GM23338 (cell line): ENCODE results near the gene MYT1. TPM values are rescaled to one million over a fixed set of nuclear protein-coding genes. Genes with fewer than 3 reads are reported as not detected.

Experiments
- ATAC-seq: fragments of 200-7000 bp; cut with Tn5 transposase; 3 replicates; pipeline ENCODE4 v1.9.1; 2020
- DNase-seq: peaks from one replicate; pipeline ENCODE4 v3.0.0-alpha.2; 2015; ENCODE audit warnings: low spot score
- H2AFZ ChIP-seq: fragments of 200-600 bp; sonication (generic); 2 replicates; pipeline ENCODE4 v1.8.0; 2016; ENCODE audit warnings: antibody characterized with exemption, mild to moderate bottlenecking, moderate library complexity
- H3F3A ChIP-seq: fragments of 200-600 bp; sonication (generic); replicated peaks from 2 replicates; pipeline ENCODE4 v1.8.0; 2017; ENCODE audit warnings: antibody characterized with exemption, mixed run types, low read depth
- H3K27ac ChIP-seq: fragments of 200-600 bp; sonication (generic); 2 replicates; pipeline ENCODE4 v1.6.1; 2016; ENCODE audit warnings: low read depth
- H3K27me3 ChIP-seq: fragments of 200-600 bp; sonication (generic); 2 replicates; pipeline ENCODE4 v1.8.0; 2016; ENCODE audit warnings: mild to moderate bottlenecking, mixed run types, moderate library complexity; ENCODE audit not compliant: insufficient read depth
- H3K36me3 ChIP-seq: fragments of 200-600 bp; sonication (generic); 2 replicates; pipeline ENCODE4 v1.8.0; 2016; ENCODE audit warnings: mild to moderate bottlenecking; ENCODE audit not compliant: insufficient read depth
- H3K4me1 ChIP-seq: fragments of 200-600 bp; sonication (generic); 2 replicates; pipeline ENCODE4 v1.8.0; 2016; ENCODE audit warnings: mild to moderate bottlenecking, moderate library complexity; ENCODE audit not compliant: insufficient read depth
- H3K4me2 ChIP-seq: fragments of 200-600 bp; sonication (generic); 2 replicates; pipeline ENCODE4 v1.7.1; 2017; ENCODE audit warnings: mixed run types
- H3K4me3 ChIP-seq: fragments of 200-600 bp; sonication (generic); 2 replicates; pipeline ENCODE4 v1.6.1; 2016; ENCODE audit warnings: mixed run types
- H3K79me2 ChIP-seq: fragments of 200-600 bp; sonication (generic); replicated peaks from 2 replicates; pipeline ENCODE4 v1.8.0; 2017; ENCODE audit warnings: mild to moderate bottlenecking; ENCODE audit not compliant: insufficient read depth
- H3K9me2 ChIP-seq: fragments of 200-600 bp; sonication (generic); 2 replicates; pipeline ENCODE4 v1.8.0; 2017; ENCODE audit not compliant: insufficient read depth
- H4K20me1 ChIP-seq: fragments of 200-600 bp; sonication (generic); replicated peaks from 2 replicates; pipeline ENCODE4 v1.8.0; 2017; ENCODE audit warnings: mild to moderate bottlenecking; ENCODE audit not compliant: insufficient read depth
- H3K27ac Mint-ChIP-seq: 2 replicates; pipeline ENCODE4 v1.8.0; 2020; ENCODE audit warnings: inconsistent platforms, mild to moderate bottlenecking, moderate library complexity, mixed read lengths
- H3K27me3 Mint-ChIP-seq: 3 replicates; pipeline ENCODE4 v1.8.0; 2022; ENCODE audit warnings: low read depth, mild to moderate bottlenecking, moderate library complexity, mixed read lengths, inconsistent platforms; ENCODE audit not compliant: insufficient read depth, poor library complexity
- H3K36me3 Mint-ChIP-seq: 3 replicates; pipeline ENCODE4 v1.8.0; 2021; ENCODE audit warnings: low read depth, mild to moderate bottlenecking, inconsistent platforms, moderate library complexity, mixed read lengths
- H3K4me1 Mint-ChIP-seq: 3 replicates; pipeline ENCODE4 v1.8.0; 2020; ENCODE audit warnings: mild to moderate bottlenecking, inconsistent platforms, mixed read lengths
- H3K4me3 Mint-ChIP-seq: 3 replicates; pipeline ENCODE4 v1.8.0; 2021; ENCODE audit warnings: moderate library complexity, mild to moderate bottlenecking, inconsistent platforms, mixed read lengths
- H3K9me3 Mint-ChIP-seq: 3 replicates; pipeline ENCODE4 v1.8.0; 2020; ENCODE audit warnings: moderate library complexity, mild to moderate bottlenecking, inconsistent platforms, mixed read lengths
- CREB1 ChIP-seq: fragments of 250-450 bp; sonication (Bioruptor Pico); IDR thresholded peaks from 2 replicates; pipeline ENCODE4 v1.5.0; 2020; ENCODE audit warnings: low read depth, mild to moderate bottlenecking, moderate library complexity
- EZH2 ChIP-seq: fragments of 200-600 bp; sonication (generic); IDR thresholded peaks from one replicate; pipeline ENCODE4 v1.8.0; 2017; ENCODE audit warnings: antibody characterized with exemption, mild to moderate bottlenecking, low read depth; ENCODE audit not compliant: unreplicated experiment
- EZH2phosphoT487 ChIP-seq: fragments of 200-600 bp; sonication (generic); IDR thresholded peaks from one replicate; pipeline ENCODE4 v1.8.1; 2018; ENCODE audit warnings: antibody characterized with exemption; ENCODE audit not compliant: unreplicated experiment
- JUNB ChIP-seq: IDR thresholded peaks from one replicate; pipeline ENCODE4 v1.6.1; 2016; ENCODE audit warnings: antibody characterized with exemption; ENCODE audit not compliant: unreplicated experiment
- NANOG ChIP-seq: IDR thresholded peaks from 2 replicates; pipeline ENCODE4 v1.6.1; 2016; ENCODE audit warnings: antibody characterized with exemption, borderline replicate concordance
- POLR2AphosphoS5 ChIP-seq: IDR thresholded peaks from 2 replicates; pipeline ENCODE4 v1.6.1; 2016; ENCODE audit warnings: antibody characterized with exemption, low read depth
- STAT1 ChIP-seq: IDR thresholded peaks from one replicate; pipeline ENCODE4 v1.6.1; 2016; ENCODE audit warnings: antibody characterized with exemption; ENCODE audit not compliant: unreplicated experiment
- ZNF114 ChIP-seq: fragments of 250-450 bp; sonication (Bioruptor Pico); IDR thresholded peaks from 2 replicates; pipeline ENCODE4 v1.5.0; 2020; ENCODE audit warnings: mild to moderate bottlenecking, moderate library complexity
- polyA plus RNA-seq: library from polyadenylated mRNA; unstranded; fragments of >200 nt; fragmentation: Nextera tagmentation; extraction: Ambion mirVana; gene quantifications from 2 replicates; pipeline ENCODE4 v1.2.1, GENCODE V29; 2016
- total RNA-seq: library from RNA; depleted of rRNA; stranded (reverse); fragments of >200 nt; shearing (Covaris generic); gene quantifications from 2 replicates; pipeline ENCODE4 v1.2.3, GENCODE V29; 2014
- TF ChIP-seq, protein P1 (sequence below): fragments of 250-450 bp; sonication (Bioruptor Pico); IDR thresholded peaks from 2 replicates; pipeline ENCODE4 v1.5.0; 2020; ENCODE audit warnings: mild to moderate bottlenecking, moderate library complexity
- TF ChIP-seq, protein P2 (sequence below): IDR thresholded peaks from 2 replicates; pipeline ENCODE4 v1.6.1; 2016; ENCODE audit warnings: antibody characterized with exemption
- TF ChIP-seq, protein P3 (sequence below): IDR thresholded peaks from one replicate; pipeline ENCODE4 v1.6.1; 2018; ENCODE audit warnings: antibody characterized with exemption; ENCODE audit not compliant: unreplicated experiment
- TF ChIP-seq, protein P4 (sequence below), 2 experiments: fragments of 200-600 bp in 1 of 2; sonication (generic) in 1 of 2; conservative IDR thresholded peaks; 2 replicates each; pipeline versions ENCODE4 v1.5.1 to v1.6.1; 2016 to 2017; ENCODE audit warnings: antibody characterized with exemption in 2 of 2, low read depth in 2 of 2, mild to moderate bottlenecking in 2 of 2, moderate library complexity in 1 of 2

MYT1 gene
- total and polyA plus RNA-seq, 2 experiments from 2014 or later = 0.83 to 1.6 TPM

DNA sequence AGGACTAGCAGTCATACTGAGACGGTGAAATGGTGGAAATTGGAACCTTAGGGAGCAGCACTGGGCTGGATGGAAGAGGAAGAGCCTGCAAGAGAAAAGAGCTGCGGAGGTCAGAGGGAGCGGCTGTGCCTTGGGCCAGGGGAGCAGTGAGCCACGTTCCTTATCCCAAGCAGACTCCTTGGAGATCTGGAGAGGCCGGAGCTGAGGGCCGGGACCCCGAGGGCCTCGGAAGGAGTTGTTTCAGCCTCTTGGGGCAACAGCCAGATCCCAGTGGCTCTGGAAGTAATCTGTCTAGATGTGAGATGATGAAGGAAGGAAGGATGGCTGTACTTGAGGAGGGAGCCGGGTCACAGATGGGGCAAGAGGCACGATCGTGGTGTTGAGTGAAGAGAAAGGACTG, 107.4 kb downstream of the MYT1 start (continued):
- TF ChIP-seq, protein P1, sequence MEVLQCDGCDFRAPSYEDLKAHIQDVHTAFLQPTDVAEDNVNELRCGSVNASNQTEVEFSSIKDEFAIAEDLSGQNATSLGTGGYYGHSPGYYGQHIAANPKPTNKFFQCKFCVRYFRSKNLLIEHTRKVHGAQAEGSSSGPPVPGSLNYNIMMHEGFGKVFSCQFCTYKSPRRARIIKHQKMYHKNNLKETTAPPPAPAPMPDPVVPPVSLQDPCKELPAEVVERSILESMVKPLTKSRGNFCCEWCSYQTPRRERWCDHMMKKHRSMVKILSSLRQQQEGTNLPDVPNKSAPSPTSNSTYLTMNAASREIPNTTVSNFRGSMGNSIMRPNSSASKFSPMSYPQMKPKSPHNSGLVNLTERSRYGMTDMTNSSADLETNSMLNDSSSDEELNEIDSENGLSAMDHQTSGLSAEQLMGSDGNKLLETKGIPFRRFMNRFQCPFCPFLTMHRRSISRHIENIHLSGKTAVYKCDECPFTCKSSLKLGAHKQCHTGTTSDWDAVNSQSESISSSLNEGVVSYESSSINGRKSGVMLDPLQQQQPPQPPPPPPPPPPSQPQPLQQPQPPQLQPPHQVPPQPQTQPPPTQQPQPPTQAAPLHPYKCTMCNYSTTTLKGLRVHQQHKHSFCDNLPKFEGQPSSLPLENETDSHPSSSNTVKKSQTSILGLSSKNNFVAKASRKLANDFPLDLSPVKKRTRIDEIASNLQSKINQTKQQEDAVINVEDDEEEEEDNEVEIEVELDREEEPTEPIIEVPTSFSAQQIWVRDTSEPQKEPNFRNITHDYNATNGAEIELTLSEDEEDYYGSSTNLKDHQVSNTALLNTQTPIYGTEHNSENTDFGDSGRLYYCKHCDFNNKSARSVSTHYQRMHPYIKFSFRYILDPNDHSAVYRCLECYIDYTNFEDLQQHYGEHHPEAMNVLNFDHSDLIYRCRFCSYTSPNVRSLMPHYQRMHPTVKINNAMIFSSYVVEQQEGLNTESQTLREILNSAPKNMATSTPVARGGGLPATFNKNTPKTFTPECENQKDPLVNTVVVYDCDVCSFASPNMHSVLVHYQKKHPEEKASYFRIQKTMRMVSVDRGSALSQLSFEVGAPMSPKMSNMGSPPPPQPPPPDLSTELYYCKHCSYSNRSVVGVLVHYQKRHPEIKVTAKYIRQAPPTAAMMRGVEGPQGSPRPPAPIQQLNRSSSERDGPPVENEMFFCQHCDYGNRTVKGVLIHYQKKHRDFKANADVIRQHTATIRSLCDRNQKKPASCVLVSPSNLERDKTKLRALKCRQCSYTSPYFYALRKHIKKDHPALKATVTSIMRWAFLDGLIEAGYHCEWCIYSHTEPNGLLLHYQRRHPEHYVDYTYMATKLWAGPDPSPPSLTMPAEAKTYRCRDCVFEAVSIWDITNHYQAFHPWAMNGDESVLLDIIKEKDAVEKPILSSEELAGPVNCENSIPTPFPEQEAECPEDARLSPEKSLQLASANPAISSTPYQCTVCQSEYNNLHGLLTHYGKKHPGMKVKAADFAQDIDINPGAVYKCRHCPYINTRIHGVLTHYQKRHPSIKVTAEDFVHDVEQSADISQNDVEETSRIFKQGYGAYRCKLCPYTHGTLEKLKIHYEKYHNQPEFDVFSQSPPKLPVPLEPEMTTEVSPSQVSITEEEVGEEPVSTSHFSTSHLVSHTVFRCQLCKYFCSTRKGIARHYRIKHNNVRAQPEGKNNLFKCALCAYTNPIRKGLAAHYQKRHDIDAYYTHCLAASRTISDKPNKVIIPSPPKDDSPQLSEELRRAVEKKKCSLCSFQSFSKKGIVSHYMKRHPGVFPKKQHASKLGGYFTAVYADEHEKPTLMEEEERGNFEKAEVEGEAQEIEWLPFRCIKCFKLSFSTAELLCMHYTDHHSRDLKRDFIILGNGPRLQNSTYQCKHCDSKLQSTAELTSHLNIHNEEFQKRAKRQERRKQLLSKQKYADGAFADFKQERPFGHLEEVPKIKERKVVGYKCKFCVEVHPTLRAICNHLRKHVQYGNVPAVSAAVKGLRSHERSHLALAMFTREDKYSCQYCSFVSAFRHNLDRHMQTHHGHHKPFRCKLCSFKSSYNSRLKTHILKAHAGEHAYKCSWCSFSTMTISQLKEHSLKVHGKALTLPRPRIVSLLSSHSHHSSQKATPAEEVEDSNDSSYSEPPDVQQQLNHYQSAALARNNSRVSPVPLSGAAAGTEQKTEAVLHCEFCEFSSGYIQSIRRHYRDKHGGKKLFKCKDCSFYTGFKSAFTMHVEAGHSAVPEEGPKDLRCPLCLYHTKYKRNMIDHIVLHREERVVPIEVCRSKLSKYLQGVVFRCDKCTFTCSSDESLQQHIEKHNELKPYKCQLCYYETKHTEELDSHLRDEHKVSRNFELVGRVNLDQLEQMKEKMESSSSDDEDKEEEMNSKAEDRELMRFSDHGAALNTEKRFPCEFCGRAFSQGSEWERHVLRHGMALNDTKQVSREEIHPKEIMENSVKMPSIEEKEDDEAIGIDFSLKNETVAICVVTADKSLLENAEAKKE (CRISPR knock-in tag) = no peak
- TF ChIP-seq EZH2phosphoT487 = no peak

DNA sequence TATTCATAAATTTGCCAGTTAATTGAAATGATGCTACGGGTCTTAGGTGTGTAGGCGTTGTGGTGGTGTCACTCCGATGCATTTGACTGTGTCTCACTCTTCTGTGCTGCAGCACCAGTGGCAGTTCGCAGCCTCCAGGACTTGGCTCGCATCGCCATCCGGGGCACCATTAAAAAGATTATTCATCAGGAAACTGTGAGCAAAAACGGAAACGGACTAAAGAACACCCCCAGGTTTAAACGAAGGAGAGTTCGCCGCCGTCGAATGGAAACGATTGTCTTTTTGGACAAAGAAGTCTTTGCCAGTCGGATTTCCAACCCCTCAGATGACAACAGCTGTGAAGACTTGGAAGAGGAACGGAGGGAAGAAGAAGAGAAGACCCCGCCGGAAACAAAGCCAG, 108.9 kb downstream of the MYT1 start:
- ATAC-seq (no peak), DNase-seq (no peak)
- 0 out of 2 replicates have a peak, but pooled peaks cover 5% of the 10 kb centered on the region for H3K36me3 ChIP-seq
- H4K20me1 ChIP-seq = no peaks in the 10 kb centered on the region; the same call in 1 of the 2 replicates
- Mint-ChIP-seq H3K4me1 (no peaks in the 10 kb centered on the region), H3K4me3 (no peak overlapping the region), H3K27ac (no peak overlapping the region), H3K27me3 (peaks cover 2% of the 10 kb centered on the region), H3K9me3 (no peaks in the 10 kb centered on the region; the same call in 2 of the 3 replicates), H3K36me3 (peaks cover 29% of the 10 kb centered on the region)
- no peaks in the 10 kb centered on the region for H3K4me1 ChIP-seq
- no peaks in the 10 kb centered on the region for H3K9me2 ChIP-seq
- no peak overlapping the region for H3K4me2 ChIP-seq
- no peak overlapping the region for H3K4me3 ChIP-seq
- TF ChIP-seq POLR2AphosphoS5 (no peak), JUNB (no peak), STAT1 (no peak), EZH2 (no peak), CREB1 (CRISPR knock-in tag) (no peak), NANOG (no peak), ZNF114 (no peak), EZH2phosphoT487 (no peak)
- TF ChIP-seq, protein P2, sequence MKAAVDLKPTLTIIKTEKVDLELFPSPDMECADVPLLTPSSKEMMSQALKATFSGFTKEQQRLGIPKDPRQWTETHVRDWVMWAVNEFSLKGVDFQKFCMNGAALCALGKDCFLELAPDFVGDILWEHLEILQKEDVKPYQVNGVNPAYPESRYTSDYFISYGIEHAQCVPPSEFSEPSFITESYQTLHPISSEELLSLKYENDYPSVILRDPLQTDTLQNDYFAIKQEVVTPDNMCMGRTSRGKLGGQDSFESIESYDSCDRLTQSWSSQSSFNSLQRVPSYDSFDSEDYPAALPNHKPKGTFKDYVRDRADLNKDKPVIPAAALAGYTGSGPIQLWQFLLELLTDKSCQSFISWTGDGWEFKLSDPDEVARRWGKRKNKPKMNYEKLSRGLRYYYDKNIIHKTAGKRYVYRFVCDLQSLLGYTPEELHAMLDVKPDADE = no peak
- TF ChIP-seq, protein P3, sequence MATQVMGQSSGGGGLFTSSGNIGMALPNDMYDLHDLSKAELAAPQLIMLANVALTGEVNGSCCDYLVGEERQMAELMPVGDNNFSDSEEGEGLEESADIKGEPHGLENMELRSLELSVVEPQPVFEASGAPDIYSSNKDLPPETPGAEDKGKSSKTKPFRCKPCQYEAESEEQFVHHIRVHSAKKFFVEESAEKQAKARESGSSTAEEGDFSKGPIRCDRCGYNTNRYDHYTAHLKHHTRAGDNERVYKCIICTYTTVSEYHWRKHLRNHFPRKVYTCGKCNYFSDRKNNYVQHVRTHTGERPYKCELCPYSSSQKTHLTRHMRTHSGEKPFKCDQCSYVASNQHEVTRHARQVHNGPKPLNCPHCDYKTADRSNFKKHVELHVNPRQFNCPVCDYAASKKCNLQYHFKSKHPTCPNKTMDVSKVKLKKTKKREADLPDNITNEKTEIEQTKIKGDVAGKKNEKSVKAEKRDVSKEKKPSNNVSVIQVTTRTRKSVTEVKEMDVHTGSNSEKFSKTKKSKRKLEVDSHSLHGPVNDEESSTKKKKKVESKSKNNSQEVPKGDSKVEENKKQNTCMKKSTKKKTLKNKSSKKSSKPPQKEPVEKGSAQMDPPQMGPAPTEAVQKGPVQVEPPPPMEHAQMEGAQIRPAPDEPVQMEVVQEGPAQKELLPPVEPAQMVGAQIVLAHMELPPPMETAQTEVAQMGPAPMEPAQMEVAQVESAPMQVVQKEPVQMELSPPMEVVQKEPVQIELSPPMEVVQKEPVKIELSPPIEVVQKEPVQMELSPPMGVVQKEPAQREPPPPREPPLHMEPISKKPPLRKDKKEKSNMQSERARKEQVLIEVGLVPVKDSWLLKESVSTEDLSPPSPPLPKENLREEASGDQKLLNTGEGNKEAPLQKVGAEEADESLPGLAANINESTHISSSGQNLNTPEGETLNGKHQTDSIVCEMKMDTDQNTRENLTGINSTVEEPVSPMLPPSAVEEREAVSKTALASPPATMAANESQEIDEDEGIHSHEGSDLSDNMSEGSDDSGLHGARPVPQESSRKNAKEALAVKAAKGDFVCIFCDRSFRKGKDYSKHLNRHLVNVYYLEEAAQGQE = no peak
- TF ChIP-seq, protein P4, sequence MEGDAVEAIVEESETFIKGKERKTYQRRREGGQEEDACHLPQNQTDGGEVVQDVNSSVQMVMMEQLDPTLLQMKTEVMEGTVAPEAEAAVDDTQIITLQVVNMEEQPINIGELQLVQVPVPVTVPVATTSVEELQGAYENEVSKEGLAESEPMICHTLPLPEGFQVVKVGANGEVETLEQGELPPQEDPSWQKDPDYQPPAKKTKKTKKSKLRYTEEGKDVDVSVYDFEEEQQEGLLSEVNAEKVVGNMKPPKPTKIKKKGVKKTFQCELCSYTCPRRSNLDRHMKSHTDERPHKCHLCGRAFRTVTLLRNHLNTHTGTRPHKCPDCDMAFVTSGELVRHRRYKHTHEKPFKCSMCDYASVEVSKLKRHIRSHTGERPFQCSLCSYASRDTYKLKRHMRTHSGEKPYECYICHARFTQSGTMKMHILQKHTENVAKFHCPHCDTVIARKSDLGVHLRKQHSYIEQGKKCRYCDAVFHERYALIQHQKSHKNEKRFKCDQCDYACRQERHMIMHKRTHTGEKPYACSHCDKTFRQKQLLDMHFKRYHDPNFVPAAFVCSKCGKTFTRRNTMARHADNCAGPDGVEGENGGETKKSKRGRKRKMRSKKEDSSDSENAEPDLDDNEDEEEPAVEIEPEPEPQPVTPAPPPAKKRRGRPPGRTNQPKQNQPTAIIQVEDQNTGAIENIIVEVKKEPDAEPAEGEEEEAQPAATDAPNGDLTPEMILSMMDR (conservative IDR thresholded peaks at IDR 0.05; ENCODE audit: low read depth in 2 of 2) = no peak
- 0 out of 2 replicates have a peak, but pooled peaks cover 7% of the 10 kb centered on the region for H3K79me2 ChIP-seq
- no peak overlapping the region for H2AFZ ChIP-seq
- no peaks in the 10 kb centered on the region for H3F3A ChIP-seq
- H3K27me3 ChIP-seq = no peaks in the 10 kb centered on the region
- H3K27ac ChIP-seq = no peak overlapping the region
